T-helper 1 cell treated with Interleukin-12 subunit alpha and Interleukin-12 subunit beta and Interleukin-4 antibody, amounts not matched to agents 30 μg/mL and 1 μg/mL, for 36 hours (primary cell): Measurements from ENCODE around the gene AP2S1.
"Not testable (repeated sequence)": the region's sequence is repeated elsewhere in the genome, so short reads cannot be mapped to it uniquely, and the experiment has no call there.

ENCODE experiments used
- H3K27ac Mint-ChIP-seq: one replicate; pipeline ENCODE4 v1.8.0; 2021; ENCODE audit warnings: mild to moderate bottlenecking, mixed read lengths
- H3K27me3 Mint-ChIP-seq: one replicate; pipeline ENCODE4 v1.8.0; 2021; ENCODE audit warnings: low read depth, mixed read lengths
- H3K36me3 Mint-ChIP-seq: one replicate; pipeline ENCODE4 v1.8.0; 2021; ENCODE audit warnings: low read depth, mixed read lengths
- H3K4me1 Mint-ChIP-seq: one replicate; pipeline ENCODE4 v1.8.0; 2021; ENCODE audit warnings: low read depth, mixed read lengths
- H3K4me3 Mint-ChIP-seq: one replicate; pipeline ENCODE4 v1.8.0; 2021; ENCODE audit warnings: mild to moderate bottlenecking, moderate library complexity, mixed read lengths
- H3K9me3 Mint-ChIP-seq: one replicate; pipeline ENCODE4 v1.8.0; 2021; ENCODE audit warnings: mixed read lengths

The AP2S1 gene

DNA sequence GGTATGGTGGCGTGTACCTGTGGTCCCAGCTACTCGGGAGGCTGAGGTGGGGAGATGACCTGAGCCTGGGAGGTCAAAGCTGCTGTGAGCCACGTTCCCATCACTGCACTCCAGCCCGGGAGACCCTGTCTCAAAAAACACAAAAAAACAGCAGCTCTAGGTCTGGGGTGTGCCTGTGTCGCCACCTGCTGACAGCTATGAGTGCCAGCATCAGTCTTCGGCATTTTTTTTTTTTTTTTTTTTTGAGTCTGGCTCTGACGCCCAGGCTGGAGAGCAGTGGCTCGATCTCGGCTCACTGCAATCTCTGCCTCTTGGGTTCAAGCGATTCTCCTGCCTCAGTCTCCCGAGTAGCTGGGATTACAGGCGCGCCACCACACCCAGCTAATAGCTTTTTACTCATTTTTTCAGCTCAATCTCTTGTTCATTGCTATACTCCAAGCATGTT is 10.1 kb downstream of the AP2S1 start:
- Mint-ChIP-seq H3K4me3 (no peak overlapping the region), H3K27ac (no peak overlapping the region), H3K27me3 (no peaks in the 10 kb centered on the region), H3K36me3 (peaks cover 16% of the 10 kb centered on the region), H3K9me3 (no peaks in the 10 kb centered on the region), H3K4me1 (peaks cover 1% of the 10 kb centered on the region)

DNA sequence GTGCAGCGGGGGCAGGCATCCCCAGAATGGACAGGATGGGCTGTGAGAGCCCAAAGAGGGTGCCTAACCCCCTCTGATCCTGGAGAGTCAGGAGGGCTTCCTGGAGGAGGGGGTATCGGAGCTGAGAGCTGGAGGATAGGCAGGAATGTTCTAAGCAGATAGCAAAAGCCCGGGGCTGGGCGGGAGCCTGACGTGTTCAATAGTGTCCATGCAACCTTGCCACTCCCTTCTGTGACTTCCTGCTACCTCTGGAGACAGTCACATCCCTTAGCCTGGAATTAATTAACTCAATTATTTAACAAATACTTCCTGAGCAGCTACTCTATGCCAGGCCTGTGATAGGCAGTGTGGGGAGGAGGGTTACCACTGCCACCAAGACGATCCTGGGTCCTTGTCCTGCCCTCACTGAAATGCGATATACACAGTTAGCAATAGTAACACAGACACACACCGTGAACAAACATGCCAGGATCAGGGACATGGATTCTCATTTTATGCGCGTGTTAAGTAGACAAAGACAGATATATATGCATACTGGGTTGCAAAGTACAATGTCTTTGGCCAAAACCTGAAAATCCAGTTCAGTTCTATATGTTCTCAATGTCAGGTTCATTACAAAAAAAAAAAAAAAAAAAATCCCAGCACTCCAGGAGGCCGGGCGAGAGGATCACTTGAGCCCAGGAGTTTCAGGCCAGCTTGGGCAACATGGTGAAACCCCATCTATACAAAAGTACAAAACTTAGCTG is 10.7 kb downstream of the AP2S1 start:
- no peaks in the 10 kb centered on the region for H3K9me3 Mint-ChIP-seq
- H3K27ac Mint-ChIP-seq = no peak overlapping the region
- peaks cover 1% of the 10 kb centered on the region for H3K4me1 Mint-ChIP-seq
- no peaks in the 10 kb centered on the region for H3K27me3 Mint-ChIP-seq
- H3K4me3 Mint-ChIP-seq = no peak overlapping the region
- peaks cover 16% of the 10 kb centered on the region for H3K36me3 Mint-ChIP-seq

GRCh38 chr19:46838160-46838559 is 12.5 kb downstream of the AP2S1 start:
- no peaks in the 10 kb centered on the region for H3K27me3 Mint-ChIP-seq
- H3K4me3 Mint-ChIP-seq = no peak overlapping the region
- peaks cover 1% of the 10 kb centered on the region for H3K4me1 Mint-ChIP-seq
- peaks cover 15% of the 10 kb centered on the region for H3K36me3 Mint-ChIP-seq
- no peak overlapping the region for H3K27ac Mint-ChIP-seq
- H3K9me3 Mint-ChIP-seq = no peaks in the 10 kb centered on the region

GRCh38 chr19:46834984-46835383 is 15.7 kb downstream of the AP2S1 start:
- Mint-ChIP-seq H3K4me1 (peaks cover 3% of the 10 kb centered on the region), H3K27me3 (no peaks in the 10 kb centered on the region), H3K9me3 (no peaks in the 10 kb centered on the region), H3K27ac (no peak overlapping the region), H3K4me3 (no peak overlapping the region), H3K36me3 (peaks cover 10% of the 10 kb centered on the region)

DNA sequence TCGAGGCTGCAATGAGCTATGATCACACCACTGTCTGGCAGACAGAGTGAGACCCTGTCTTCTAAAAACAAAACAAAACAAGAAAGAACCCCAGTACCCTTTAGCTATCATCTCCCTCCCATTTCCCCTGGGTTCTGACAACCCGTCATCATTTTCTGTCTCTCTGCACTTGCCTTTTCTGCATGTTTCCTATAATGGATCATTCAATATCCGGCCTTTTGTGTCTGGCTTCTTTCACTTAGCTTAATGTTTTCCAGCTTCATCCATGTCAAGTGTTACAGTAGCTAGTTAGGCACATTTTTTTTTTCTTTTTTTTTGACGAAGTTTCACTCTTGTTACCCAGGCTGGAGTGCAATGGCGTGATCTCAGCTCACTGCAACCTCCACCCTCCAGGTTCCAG is 16.5 kb downstream of the AP2S1 start:
- peaks cover 5% of the 10 kb centered on the region for H3K4me1 Mint-ChIP-seq
- H3K27me3 Mint-ChIP-seq = no peaks in the 10 kb centered on the region
- no peak overlapping the region for H3K27ac Mint-ChIP-seq
- H3K36me3 Mint-ChIP-seq = peaks cover 10% of the 10 kb centered on the region
- no peaks in the 10 kb centered on the region for H3K9me3 Mint-ChIP-seq
- no peak overlapping the region for H3K4me3 Mint-ChIP-seq

GRCh38 chr19:46830864-46831263 is 19.8 kb downstream of the AP2S1 start:
- Mint-ChIP-seq H3K27ac (no peak overlapping the region), H3K27me3 (no peaks in the 10 kb centered on the region), H3K9me3 (no peaks in the 10 kb centered on the region), H3K4me1 (peaks cover 6% of the 10 kb centered on the region), H3K36me3 (no peaks in the 10 kb centered on the region), H3K4me3 (no peak overlapping the region)

- Mint-ChIP-seq H3K27me3 (no peaks in the 10 kb centered on the region), H3K4me1 (peaks cover 23% of the 10 kb centered on the region), H3K4me3 (no peak overlapping the region), H3K36me3 (no peaks in the 10 kb centered on the region), H3K9me3 (no peaks in the 10 kb centered on the region), H3K27ac (no peak overlapping the region)
These were observed 22.2 kb downstream of the AP2S1 start for GRCh38 chr19:46828484-46828883.

DNA sequence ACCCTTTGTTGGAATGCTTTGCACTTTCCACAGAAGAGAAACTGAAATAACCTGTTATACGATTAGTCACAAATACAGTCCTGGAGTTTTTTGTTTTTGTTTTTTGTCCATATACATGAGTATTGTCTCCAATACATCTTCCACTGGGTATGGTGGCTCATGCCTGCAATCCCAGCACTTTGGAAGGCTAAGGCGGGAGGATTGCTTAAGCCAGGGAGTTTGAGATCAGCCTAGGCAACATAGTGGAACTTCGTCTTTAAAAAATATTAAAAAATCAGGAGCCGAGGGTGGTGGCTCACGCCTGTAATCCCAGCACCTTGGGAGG is 25.0 kb downstream of the AP2S1 start:
- Mint-ChIP-seq H3K4me1 (peaks cover 37% of the 10 kb centered on the region), H3K4me3 (no peak overlapping the region), H3K27ac (peak overlapping the region; percentile 60), H3K9me3 (no peaks in the 10 kb centered on the region), H3K27me3 (no peaks in the 10 kb centered on the region), H3K36me3 (no peaks in the 10 kb centered on the region)

- Mint-ChIP-seq H3K4me3 (no peak overlapping the region), H3K9me3 (no peaks in the 10 kb centered on the region), H3K4me1 (peaks cover 42% of the 10 kb centered on the region), H3K27ac (peak overlapping the region; percentile 60), H3K36me3 (no peaks in the 10 kb centered on the region), H3K27me3 (no peaks in the 10 kb centered on the region)
These were observed 25.5 kb downstream of the AP2S1 start for GRCh38 chr19:46824890-46825730.

- H3K27me3 Mint-ChIP-seq = no peaks in the 10 kb centered on the region
- no peak overlapping the region for H3K27ac Mint-ChIP-seq
- H3K36me3 Mint-ChIP-seq = no peaks in the 10 kb centered on the region
- peaks cover 48% of the 10 kb centered on the region for H3K4me1 Mint-ChIP-seq
- H3K4me3 Mint-ChIP-seq = no peak overlapping the region
- H3K9me3 Mint-ChIP-seq = no peaks in the 10 kb centered on the region
These were observed 27.6 kb downstream of the AP2S1 start for GRCh38 chr19:46823049-46823448.

- not testable (repeated sequence) for H3K4me3 Mint-ChIP-seq, H3K9me3 Mint-ChIP-seq, H3K27me3 Mint-ChIP-seq, H3K36me3 Mint-ChIP-seq
- Mint-ChIP-seq H3K27ac (peak overlapping the region; percentile 70), H3K4me1 (peaks cover 48% of the 10 kb centered on the region)
These were observed 28.2 kb downstream of the AP2S1 start for GRCh38 chr19:46822410-46822787.

DNA sequence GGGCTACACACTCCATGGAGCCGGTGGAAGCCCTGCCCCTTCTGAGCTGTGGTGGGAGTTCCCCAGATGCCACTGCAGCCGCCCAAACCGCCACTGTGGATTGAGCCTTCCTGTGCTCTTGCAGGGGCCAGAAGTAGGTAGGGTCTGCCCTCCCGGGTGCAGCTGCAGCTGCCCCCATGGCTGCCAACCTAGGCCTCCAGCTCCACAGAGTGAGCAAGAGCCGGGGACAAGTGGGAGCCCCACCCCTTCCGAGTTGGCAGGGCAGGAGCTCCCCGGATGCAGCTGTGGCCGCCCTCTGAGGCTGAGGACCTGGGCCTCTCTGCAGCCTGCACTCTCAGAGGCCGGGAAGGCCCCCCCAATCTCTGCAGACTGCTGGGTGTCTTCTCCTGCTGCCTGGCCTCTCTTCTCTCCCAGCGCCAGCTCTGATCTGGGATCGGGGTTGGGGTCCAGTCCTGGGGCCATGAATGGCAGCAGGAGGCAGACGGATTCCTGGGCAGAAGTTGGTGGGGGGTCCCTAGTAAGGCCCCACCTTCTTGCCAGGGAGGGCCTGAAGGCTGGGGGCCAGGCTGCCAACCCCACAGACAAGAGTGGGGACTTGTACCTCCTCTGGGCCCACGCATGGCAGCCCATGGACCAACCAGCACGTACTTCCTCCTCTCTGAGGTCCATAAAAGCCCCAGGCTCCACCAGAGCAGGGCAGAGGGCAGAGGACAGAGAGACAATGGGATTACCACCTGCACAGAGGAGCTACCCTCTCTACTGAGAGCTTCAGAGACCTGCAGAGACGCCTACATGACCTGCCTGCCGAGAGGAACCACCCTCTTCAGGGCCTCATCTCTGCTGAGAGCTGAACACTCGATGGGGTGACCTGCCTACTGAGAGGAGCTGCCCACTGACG is 28.9 kb downstream of the AP2S1 start:
- Mint-ChIP-seq H3K36me3 (no peaks in the 10 kb centered on the region), H3K27me3 (no peaks in the 10 kb centered on the region), H3K4me3 (no peak overlapping the region), H3K9me3 (no peaks in the 10 kb centered on the region), H3K4me1 (peaks cover 48% of the 10 kb centered on the region), H3K27ac (peak overlapping the region; percentile 75)

GRCh38 chr19:46818812-46819211 is 31.8 kb downstream of the AP2S1 start:
- peaks cover 33% of the 10 kb centered on the region for H3K4me1 Mint-ChIP-seq
- no peaks in the 10 kb centered on the region for H3K27me3 Mint-ChIP-seq
- H3K27ac Mint-ChIP-seq = no peak overlapping the region
- no peaks in the 10 kb centered on the region for H3K36me3 Mint-ChIP-seq
- no peaks in the 10 kb centered on the region for H3K9me3 Mint-ChIP-seq
- no peak overlapping the region for H3K4me3 Mint-ChIP-seq

DNA sequence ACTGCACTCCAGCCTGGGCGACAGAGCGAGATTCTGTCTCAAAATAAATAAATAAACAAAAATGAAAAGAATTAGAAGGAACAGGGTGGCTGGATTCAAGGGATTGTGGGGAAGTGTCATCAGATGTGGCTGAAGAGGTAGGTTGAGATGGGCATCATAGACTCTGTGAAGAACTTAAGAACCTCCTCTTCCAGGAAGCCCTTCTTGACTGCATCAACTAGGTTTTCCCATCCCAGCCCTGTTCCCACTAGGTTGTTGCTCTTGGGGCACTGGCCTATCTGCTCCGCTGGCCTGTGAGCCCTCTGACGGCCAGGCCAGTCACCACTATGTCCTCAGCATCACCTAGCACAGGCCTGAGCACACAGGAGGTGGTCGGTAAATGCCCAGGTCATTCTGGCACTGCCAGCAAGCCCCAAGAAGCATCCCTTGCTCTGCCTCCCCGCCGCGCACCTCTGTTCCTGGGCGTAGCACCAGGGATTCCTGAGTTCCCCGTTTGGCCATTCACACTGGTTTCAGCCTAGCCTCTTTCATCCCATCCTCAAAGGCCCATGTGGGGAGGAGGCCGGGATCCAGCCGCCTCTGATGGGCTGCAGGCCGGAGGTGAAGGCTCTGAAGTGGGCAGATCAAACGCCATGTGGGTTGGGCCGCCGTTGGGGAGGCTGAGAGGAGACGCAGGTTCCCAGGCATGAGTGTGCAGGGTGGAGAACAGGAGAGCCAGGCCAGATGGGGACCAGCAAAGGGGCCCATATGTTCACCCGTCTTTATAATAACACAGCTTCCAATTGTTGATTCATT is 34.6 kb downstream of the AP2S1 start:
- Mint-ChIP-seq H3K4me3 (no peak overlapping the region), H3K4me1 (peaks cover 19% of the 10 kb centered on the region), H3K36me3 (no peaks in the 10 kb centered on the region), H3K9me3 (no peaks in the 10 kb centered on the region), H3K27ac (no peak overlapping the region), H3K27me3 (no peaks in the 10 kb centered on the region)
